Measurements from ENCODE around the gene SFT2D3. TPM values are rescaled to one million over a fixed set of nuclear protein-coding genes. Genes with fewer than 3 reads are reported as not detected.

SFT2D3 gene
- total and polyA plus RNA-seq, 9 donors = 5.1 to 9.8 (median 6.9) TPM

- TF ChIP-seq CTCF (IDR thresholded peaks at IDR 0.05) (no peak), POLR2A (IDR thresholded peaks at IDR 0.05) (no peak), EP300 (IDR thresholded peaks at IDR 0.05) (no peak)
- Histone ChIP-seq H3K36me3 (no peaks in the 10 kb centered on the region), H3K27ac (no peak overlapping the region), H3K4me3 (no peak overlapping the region), H3K9me3 (no peaks in the 10 kb centered on the region), H3K4me1 (ENCODE audit: insufficient read depth) (no peaks in the 10 kb centered on the region), H3K27me3 (no peaks in the 10 kb centered on the region)
- no peak for DNase-seq
- 91 to 97% (median 93%) methylated on average over 8 of the region's 8 CpGs for WGBS, 3 donors
- intact Hi-C loops (cut with DNase I) = no loop called here
Measured at GRCh38 chr2:127754186-127754585, 52.9 kb downstream of the SFT2D3 start.

Other genes with a start within 250 kb of the SFT2D3 start
- 10 to 100 TPM; 13.9 to 29.0 (median 25.8) TPM for gene IWS1, start 175.0 kb upstream of the SFT2D3 start, total RNA-seq
- 10 to 100 TPM; 15.8 to 28.1 TPM for gene IWS1, start 175.0 kb upstream of the SFT2D3 start, polyA plus RNA-seq
- gene MYO7B, start 165.8 kb upstream of the SFT2D3 start, total RNA-seq = under 1 TPM in 4 of 7 donors, not detected in 3; 0.23 to 0.95 (median 0.25) TPM
- under 1 TPM; 0.05 to 0.46 TPM for gene MYO7B, start 165.8 kb upstream of the SFT2D3 start, polyA plus RNA-seq
- not detected for gene GPR17, start 55.3 kb upstream of the SFT2D3 start, total RNA-seq
- under 1 TPM in 1 of 2 donors, not detected in 1; 0.18 TPM for gene GPR17, start 55.3 kb upstream of the SFT2D3 start, polyA plus RNA-seq
- gene LIMS2, start 26.0 kb upstream of the SFT2D3 start, total RNA-seq = 10 to 100 TPM in 4 of 7 donors, 1 to 10 TPM in 3; 3.8 to 70.4 (median 19.1) TPM
- 10 to 100 TPM; 12.7 to 31.0 TPM for gene LIMS2, start 26.0 kb upstream of the SFT2D3 start, polyA plus RNA-seq
- gene WDR33, start 109.7 kb downstream of the SFT2D3 start, total RNA-seq = 10 to 100 TPM; 32.9 to 56.2 (median 50.5) TPM
- 10 to 100 TPM; 16.3 to 46.7 TPM for gene WDR33, start 109.7 kb downstream of the SFT2D3 start, polyA plus RNA-seq
- 10 to 100 TPM in 5 of 7 donors, 1 to 10 TPM in 2; 8.0 to 31.2 (median 26.3) TPM for gene POLR2D, start 156.7 kb downstream of the SFT2D3 start, total RNA-seq
- gene POLR2D, start 156.7 kb downstream of the SFT2D3 start, polyA plus RNA-seq = 10 to 100 TPM; 13.1 to 32.5 TPM
- gene AMMECR1L, start 184.5 kb downstream of the SFT2D3 start, total RNA-seq = 10 to 100 TPM in 5 of 7 donors, 1 to 10 TPM in 2; 7.7 to 18.4 (median 15.7) TPM
- gene AMMECR1L, start 184.5 kb downstream of the SFT2D3 start, polyA plus RNA-seq = 10 to 100 TPM in 1 of 2 donors, 1 to 10 TPM in 1; 8.9 to 18.8 TPM

Data from ovary (tissue), 9 donors.